Measurements from ENCODE around the gene MXRA8. TPM values are rescaled to one million over a fixed set of nuclear protein-coding genes. Genes with fewer than 3 reads are reported as not detected.

MXRA8 gene
- total and polyA plus RNA-seq, 7 experiments from 2014 or later: 0.39 to 2.2 (median 0.86) TPM

DNA sequence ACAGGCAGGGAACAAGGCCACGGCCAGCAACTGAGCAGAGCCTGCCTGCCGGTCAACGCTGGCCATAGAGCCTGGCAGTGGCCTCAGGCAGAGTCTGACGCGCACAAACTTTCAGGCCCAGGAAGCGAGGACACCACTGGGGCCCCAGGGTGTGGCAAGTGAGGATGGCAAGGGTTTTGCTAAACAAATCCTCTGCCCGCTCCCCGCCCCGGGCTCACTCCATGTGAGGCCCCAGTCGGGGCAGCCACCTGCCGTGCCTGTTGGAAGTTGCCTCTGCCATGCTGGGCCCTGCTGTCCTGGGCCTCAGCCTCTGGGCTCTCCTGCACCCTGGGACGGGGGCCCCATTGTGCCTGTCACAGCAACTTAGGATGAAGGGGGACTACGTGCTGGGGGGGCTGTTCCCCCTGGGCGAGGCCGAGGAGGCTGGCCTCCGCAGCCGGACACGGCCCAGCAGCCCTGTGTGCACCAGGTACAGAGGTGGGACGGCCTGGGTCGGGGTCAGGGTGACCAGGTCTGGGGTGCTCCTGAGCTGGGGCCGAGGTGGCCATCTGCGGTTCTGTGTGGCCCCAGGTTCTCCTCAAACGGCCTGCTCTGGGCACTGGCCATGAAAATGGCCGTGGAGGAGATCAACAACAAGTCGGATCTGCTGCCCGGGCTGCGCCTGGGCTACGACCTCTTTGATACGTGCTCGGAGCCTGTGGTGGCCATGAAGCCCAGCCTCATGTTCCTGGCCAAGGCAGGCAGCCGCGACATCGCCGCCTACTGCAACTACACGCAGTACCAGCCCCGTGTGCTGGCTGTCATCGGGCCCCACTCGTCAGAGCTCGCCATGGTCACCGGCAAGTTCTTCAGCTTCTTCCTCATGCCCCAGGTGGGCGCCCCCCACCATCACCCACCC lies 27.0 kb downstream of the MXRA8 start, which contains the start of gene TAS1R3:
Gene TAS1R3, plus strand, starts transcription at position 213 of the 898 bp plus-strand sequence. Its CDS starts 66 bp downstream, at position 279.
- POLR2A ChIA-PET: no interaction called here
- intact Hi-C loops (cut with micrococcal nuclease): no loop called here
- DNase-seq (no peak), ATAC-seq (no peak)
- H3K9me3 Mint-ChIP-seq: no peaks in the 10 kb centered on the region
- Histone ChIP-seq H3K27me3 (ENCODE audit: control insufficient read depth in 2 of 2, insufficient read depth in 2 of 2, low read length in 2 of 2) (no peaks in the 10 kb centered on the region), H3K9me3 (ENCODE audit: control insufficient read depth in 2 of 3, low read length in 3 of 3) (no peaks in the 10 kb centered on the region), H3K4me3 (ENCODE audit: low read length) (no peak within 1 kb of the TSS), H3K36me3 (ENCODE audit: control insufficient read depth in 2 of 3, insufficient read depth in 3 of 3, low read length in 3 of 3) (peaks cover 0 to 23% (median 0%) of the 10 kb centered on the region in 3 experiments), H3K4me1 (ENCODE audit: control insufficient read depth in 2 of 2, insufficient read depth in 2 of 2, low read length in 2 of 2) (peaks cover 0 to 5% of the 10 kb centered on the region in 2 donors), H3K27ac (ENCODE audit: low read depth, low read length) (no peak within 1 kb of the TSS)
- no peaks in the 10 kb centered on the region for H3K27me3 Mint-ChIP-seq
- peaks cover 0 to 14% (median 6%) of the 10 kb centered on the region in 7 donors for H3K4me1 Mint-ChIP-seq
- no peak within 1 kb of the TSS for H3K27ac Mint-ChIP-seq
- H3K36me3 Mint-ChIP-seq: peaks cover 0 to 5% (median 0%) of the 10 kb centered on the region in 5 donors
- CTCF ChIA-PET: interaction anchor here (1.8 kb wide), 1 partner anchor 40 kb away, joined by 4 read pairs; no protein-coding TSS in a partner anchor
- peak within 1 kb of the TSS in 1 of 10 donors; percentile 53 for H3K4me3 Mint-ChIP-seq

DNA sequence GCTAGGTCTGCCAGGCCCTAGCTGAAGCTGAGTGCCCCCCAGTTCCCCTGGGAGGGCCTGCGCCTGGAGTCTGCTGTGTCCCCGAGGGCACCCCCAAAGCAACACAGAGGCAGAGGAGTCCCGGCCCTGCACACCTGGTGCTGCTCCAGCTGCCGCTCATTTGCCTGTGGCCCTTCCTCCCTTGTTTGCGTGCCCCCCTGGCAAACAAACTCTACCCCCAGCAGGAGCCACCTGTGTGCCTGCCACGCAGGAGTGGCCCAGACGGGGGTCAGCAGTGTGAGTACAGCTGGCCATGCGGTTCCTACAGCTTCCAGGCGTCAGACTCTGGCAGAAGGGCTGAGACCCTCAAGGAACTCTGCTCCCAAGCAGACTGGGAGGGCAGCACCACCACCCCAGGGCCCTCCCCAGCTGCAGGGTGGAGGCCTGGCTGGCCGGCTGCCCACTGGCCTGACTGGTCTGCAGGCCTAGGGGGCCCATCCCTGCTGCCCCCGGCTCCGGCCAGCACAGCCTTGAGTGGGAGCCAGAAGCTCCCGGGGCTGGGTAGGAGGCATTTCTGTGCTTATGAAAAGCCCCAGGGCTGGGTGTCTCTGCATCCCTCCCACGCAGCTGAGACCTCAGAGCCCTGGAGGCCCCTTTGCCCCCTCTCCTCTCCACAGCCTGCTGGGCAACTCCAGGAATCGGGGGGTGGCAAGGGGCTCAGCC lies 27.8 kb downstream of the MXRA8 start:
- Mint-ChIP-seq H3K4me3 (no peak overlapping the region), H3K9me3 (no peaks in the 10 kb centered on the region)
- ATAC-seq: no peak

DNA sequence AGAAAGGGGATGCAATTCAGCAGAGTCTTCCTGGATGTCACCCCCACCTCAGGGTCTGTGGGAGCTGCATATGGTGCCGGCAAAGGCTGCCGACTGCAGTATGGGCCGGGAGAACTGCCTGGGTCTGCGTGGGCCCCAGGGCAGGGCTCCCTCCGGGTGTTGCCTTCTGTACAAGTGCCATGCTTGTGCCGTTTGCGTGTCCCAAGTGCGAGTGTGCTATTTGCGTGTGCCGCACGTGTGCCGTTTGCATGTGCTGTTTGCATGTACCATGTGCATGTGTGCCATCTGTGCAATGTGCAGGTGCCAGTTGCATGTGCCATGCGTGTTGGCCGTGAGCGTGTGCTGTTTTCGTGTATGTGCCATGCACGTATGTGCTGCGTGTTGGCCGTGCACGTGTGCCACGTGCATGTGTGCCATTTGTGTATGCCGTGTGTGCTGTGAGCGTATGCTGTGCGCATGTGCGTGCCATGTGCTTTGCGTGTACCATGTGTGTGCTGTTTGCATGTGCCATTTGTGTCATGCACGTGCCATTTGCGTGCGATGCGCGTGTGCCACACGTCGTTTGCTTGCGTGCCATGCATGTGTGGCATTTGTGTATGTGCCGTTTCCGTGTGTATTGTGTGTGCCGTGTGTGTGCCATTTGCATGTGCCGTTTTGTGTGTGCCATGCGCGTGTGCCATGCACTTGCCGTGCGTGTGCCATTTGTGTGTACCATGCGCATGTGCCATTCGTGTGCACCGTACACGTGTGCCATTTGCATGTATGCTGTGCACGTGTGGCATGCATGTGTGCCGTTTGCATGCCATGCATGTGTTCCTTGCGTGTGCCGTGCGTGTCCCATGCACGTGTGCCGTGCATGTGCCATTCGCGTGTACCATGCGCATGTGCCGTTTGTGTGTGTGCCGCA lies 28.8 kb downstream of the MXRA8 start:
- H3K9me3 Mint-ChIP-seq: no peaks in the 10 kb centered on the region
- H3K9me3 ChIP-seq (ENCODE audit: control insufficient read depth in 2 of 3, low read length in 3 of 3): no peaks in the 10 kb centered on the region
- H3K27ac ChIP-seq (ENCODE audit: low read depth, low read length): no peak overlapping the region
- H3K4me3 ChIP-seq (ENCODE audit: low read length): no peak overlapping the region
- intact Hi-C loops (cut with micrococcal nuclease): no loop called here
- peaks cover 12 to 19% of the 10 kb centered on the region in 2 donors for H3K4me1 ChIP-seq (ENCODE audit: control insufficient read depth in 2 of 2, insufficient read depth in 2 of 2, low read length in 2 of 2)
- peak overlapping the region in 3 of 10 donors; percentile 16 to 53 (median 52) for H3K4me3 Mint-ChIP-seq
- no peak for DNase-seq
- CTCF ChIA-PET: interaction anchor here (1.8 kb wide), 1 partner anchor 42 kb away, joined by 4 read pairs; no protein-coding TSS in a partner anchor
- POLR2A ChIA-PET: interaction anchor here (0.6 kb wide), 1 partner anchor 15 kb away, joined by 3 read pairs; no protein-coding TSS in a partner anchor
- H3K36me3 Mint-ChIP-seq: peaks cover 0 to 7% (median 0%) of the 10 kb centered on the region in 5 donors
- no peak for ATAC-seq
- H3K4me1 Mint-ChIP-seq: peaks cover 0 to 25% (median 16%) of the 10 kb centered on the region in 7 donors
- H3K27ac Mint-ChIP-seq: no peak overlapping the region
- H3K27me3 ChIP-seq (ENCODE audit: control insufficient read depth in 2 of 2, insufficient read depth in 2 of 2, low read length in 2 of 2): no peaks in the 10 kb centered on the region
- H3K27me3 Mint-ChIP-seq: no peaks in the 10 kb centered on the region
- peaks cover 0 to 23% (median 0%) of the 10 kb centered on the region in 3 experiments for H3K36me3 ChIP-seq (ENCODE audit: control insufficient read depth in 2 of 3, insufficient read depth in 3 of 3, low read length in 3 of 3)

More for the DNA sequence above, 27.8 kb downstream of the MXRA8 start:
- Histone ChIP-seq H3K27ac (ENCODE audit: low read depth, low read length) (no peak overlapping the region), H3K9me3 (ENCODE audit: control insufficient read depth in 2 of 3, low read length in 3 of 3) (no peaks in the 10 kb centered on the region), H3K4me3 (ENCODE audit: low read length) (no peak overlapping the region), H3K27me3 (ENCODE audit: control insufficient read depth in 2 of 2, insufficient read depth in 2 of 2, low read length in 2 of 2) (no peaks in the 10 kb centered on the region), H3K4me1 (ENCODE audit: control insufficient read depth in 2 of 2, insufficient read depth in 2 of 2, low read length in 2 of 2) (peaks cover 8 to 13% of the 10 kb centered on the region in 2 donors), H3K36me3 (ENCODE audit: control insufficient read depth in 2 of 3, insufficient read depth in 3 of 3, low read length in 3 of 3) (peaks cover 0 to 23% (median 0%) of the 10 kb centered on the region in 3 experiments)
- Mint-ChIP-seq H3K27ac (no peak overlapping the region), H3K27me3 (no peaks in the 10 kb centered on the region), H3K4me1 (peaks cover 0 to 22% (median 13%) of the 10 kb centered on the region in 7 donors), H3K36me3 (peaks cover 0 to 7% (median 0%) of the 10 kb centered on the region in 5 donors)
- DNase-seq: no peak
- intact Hi-C loops (cut with micrococcal nuclease): no loop called here
- CTCF ChIA-PET: interaction anchor here (0.5 to 1.8 kb wide), 2 partner anchors 10 to 41 kb away, joined by 3 to 4 read pairs; no protein-coding TSS in a partner anchor
- POLR2A ChIA-PET: no interaction called here

DNA sequence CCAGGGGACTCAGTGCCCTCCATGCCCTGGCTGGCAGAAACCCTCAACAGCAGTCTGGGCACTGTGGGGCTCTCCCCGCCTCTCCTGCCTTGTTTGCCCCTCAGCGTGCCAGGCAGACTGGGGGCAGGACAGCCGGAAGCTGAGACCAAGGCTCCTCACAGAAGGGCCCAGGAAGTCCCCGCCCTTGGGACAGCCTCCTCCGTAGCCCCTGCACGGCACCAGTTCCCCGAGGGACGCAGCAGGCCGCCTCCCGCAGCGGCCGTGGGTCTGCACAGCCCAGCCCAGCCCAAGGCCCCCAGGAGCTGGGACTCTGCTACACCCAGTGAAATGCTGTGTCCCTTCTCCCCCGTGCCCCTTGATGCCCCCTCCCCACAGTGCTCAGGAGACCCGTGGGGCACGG lies 30.1 kb downstream of the MXRA8 start:
- peaks cover 5 to 31% (median 22%) of the 10 kb centered on the region in 7 donors for H3K4me1 Mint-ChIP-seq
- H3K27me3 Mint-ChIP-seq: no peaks in the 10 kb centered on the region
- CTCF ChIA-PET: no interaction called here
- DNase-seq (no peak), ATAC-seq (no peak)
- no peak overlapping the region for H3K4me3 Mint-ChIP-seq
- H3K9me3 ChIP-seq (ENCODE audit: control insufficient read depth in 2 of 3, low read length in 3 of 3): no peaks in the 10 kb centered on the region
- H3K27me3 ChIP-seq (ENCODE audit: control insufficient read depth in 2 of 2, insufficient read depth in 2 of 2, low read length in 2 of 2): no peaks in the 10 kb centered on the region
- H3K4me1 ChIP-seq (ENCODE audit: control insufficient read depth in 2 of 2, insufficient read depth in 2 of 2, low read length in 2 of 2): peaks cover 15 to 22% of the 10 kb centered on the region in 2 donors
- H3K27ac ChIP-seq (ENCODE audit: low read depth, low read length): no peak overlapping the region
- H3K9me3 Mint-ChIP-seq: no peaks in the 10 kb centered on the region
- no peak overlapping the region for H3K4me3 ChIP-seq (ENCODE audit: low read length)
- H3K36me3 Mint-ChIP-seq: peaks cover 0 to 7% (median 0%) of the 10 kb centered on the region in 5 donors
- POLR2A ChIA-PET: no interaction called here
- intact Hi-C loops (cut with micrococcal nuclease): no loop called here
- no peak overlapping the region for H3K27ac Mint-ChIP-seq
- peaks cover 0 to 27% (median 0%) of the 10 kb centered on the region in 3 experiments for H3K36me3 ChIP-seq (ENCODE audit: control insufficient read depth in 2 of 3, insufficient read depth in 3 of 3, low read length in 3 of 3)

DNA sequence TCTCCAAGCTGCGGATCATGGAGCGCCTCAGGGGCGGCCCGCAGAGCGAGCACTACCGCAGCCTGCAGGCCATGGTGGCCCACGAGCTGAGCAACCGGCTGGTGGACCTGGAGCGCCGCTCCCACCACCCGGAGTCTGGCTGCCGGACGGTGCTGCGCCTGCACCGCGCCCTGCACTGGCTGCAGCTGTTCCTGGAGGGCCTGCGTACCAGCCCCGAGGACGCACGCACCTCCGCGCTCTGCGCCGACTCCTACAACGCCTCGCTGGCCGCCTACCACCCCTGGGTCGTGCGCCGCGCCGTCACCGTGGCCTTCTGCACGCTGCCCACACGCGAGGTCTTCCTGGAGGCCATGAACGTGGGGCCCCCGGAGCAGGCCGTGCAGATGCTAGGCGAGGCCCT lies 31.1 kb downstream of the MXRA8 start:
- H3K4me1 Mint-ChIP-seq: peaks cover 7 to 41% (median 26%) of the 10 kb centered on the region in 7 donors

More for the DNA sequence above, 31.1 kb downstream of the MXRA8 start:
- Mint-ChIP-seq H3K9me3 (peaks cover 0 to under 1% (median 0%) of the 10 kb centered on the region in 11 donors), H3K27ac (no peak overlapping the region), H3K4me3 (peak overlapping the region in 4 of 10 donors; percentile 23 to 92 (median 56)), H3K36me3 (peaks cover 0 to 7% (median 0%) of the 10 kb centered on the region in 5 donors), H3K27me3 (no peaks in the 10 kb centered on the region)
- ChIA-PET POLR2A (interaction anchor here (2.1 kb wide), 1 partner anchor 21 kb away, joined by 6 read pairs; no protein-coding TSS in a partner anchor), CTCF (no interaction called here)
- H3K27ac ChIP-seq (ENCODE audit: low read depth, low read length): no peak overlapping the region
- ATAC-seq (no peak), DNase-seq (no peak)
- H3K36me3 ChIP-seq (ENCODE audit: control insufficient read depth in 2 of 3, insufficient read depth in 3 of 3, low read length in 3 of 3): peaks cover 0 to 27% (median 0%) of the 10 kb centered on the region in 3 experiments
- intact Hi-C loops (cut with micrococcal nuclease): no loop called here
- no peaks in the 10 kb centered on the region for H3K27me3 ChIP-seq (ENCODE audit: control insufficient read depth in 2 of 2, insufficient read depth in 2 of 2, low read length in 2 of 2)
- peaks cover 18 to 28% of the 10 kb centered on the region in 2 donors for H3K4me1 ChIP-seq (ENCODE audit: control insufficient read depth in 2 of 2, insufficient read depth in 2 of 2, low read length in 2 of 2)
- H3K9me3 ChIP-seq (ENCODE audit: control insufficient read depth in 2 of 3, low read length in 3 of 3): no peaks in the 10 kb centered on the region
- H3K4me3 ChIP-seq (ENCODE audit: low read length): no peak overlapping the region

Measured in naive thymus-derived CD4-positive, alpha-beta T cell (primary cell).